ENCODE data around the gene OR8B4. TPM values are rescaled to one million over a fixed set of nuclear protein-coding genes. Genes with fewer than 3 reads are reported as not detected.

OR8B4 gene
- total RNA-seq, 4 donors from 2014 or later = not detected

DNA sequence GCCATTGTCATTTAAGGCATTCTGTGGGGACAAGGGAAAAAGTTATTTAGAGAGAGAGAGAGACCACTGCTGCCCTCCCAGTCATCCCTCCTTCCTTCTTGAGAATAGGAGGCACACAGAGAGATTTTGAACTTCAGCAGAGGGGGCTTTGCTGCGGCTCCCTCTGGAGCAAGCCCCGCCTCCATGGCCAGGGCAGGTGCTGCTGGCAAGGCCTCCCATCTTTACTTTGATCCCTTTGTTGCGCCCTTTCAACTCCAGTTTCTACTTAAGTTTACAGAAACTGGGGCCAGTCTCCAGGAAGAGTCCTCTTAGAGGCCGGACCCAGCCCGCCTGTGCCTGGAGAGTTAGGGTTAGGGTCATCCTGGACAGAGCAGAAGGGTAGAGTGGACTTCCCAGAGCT, 16.4 kb upstream of the OR8B4 start:
- Histone ChIP-seq H3K36me3 (no peaks in the 10 kb centered on the region), H3K4me3 (replicated peaks in 1 of 3) (no peak overlapping the region), H3K9me3 (no peaks in the 10 kb centered on the region), H3K27me3 (no peaks in the 10 kb centered on the region), H3K4me1 (no peaks in the 10 kb centered on the region), H3K27ac (no peak overlapping the region)
- intact Hi-C loops (cut with DNase I) = no loop called here
- 86 to 89% methylated on average over 5 of the region's 5 CpGs for WGBS, 2 donors
- no peak for TF ChIP-seq POLR2A (IDR thresholded peaks at IDR 0.05)
- TF ChIP-seq, protein P1, sequence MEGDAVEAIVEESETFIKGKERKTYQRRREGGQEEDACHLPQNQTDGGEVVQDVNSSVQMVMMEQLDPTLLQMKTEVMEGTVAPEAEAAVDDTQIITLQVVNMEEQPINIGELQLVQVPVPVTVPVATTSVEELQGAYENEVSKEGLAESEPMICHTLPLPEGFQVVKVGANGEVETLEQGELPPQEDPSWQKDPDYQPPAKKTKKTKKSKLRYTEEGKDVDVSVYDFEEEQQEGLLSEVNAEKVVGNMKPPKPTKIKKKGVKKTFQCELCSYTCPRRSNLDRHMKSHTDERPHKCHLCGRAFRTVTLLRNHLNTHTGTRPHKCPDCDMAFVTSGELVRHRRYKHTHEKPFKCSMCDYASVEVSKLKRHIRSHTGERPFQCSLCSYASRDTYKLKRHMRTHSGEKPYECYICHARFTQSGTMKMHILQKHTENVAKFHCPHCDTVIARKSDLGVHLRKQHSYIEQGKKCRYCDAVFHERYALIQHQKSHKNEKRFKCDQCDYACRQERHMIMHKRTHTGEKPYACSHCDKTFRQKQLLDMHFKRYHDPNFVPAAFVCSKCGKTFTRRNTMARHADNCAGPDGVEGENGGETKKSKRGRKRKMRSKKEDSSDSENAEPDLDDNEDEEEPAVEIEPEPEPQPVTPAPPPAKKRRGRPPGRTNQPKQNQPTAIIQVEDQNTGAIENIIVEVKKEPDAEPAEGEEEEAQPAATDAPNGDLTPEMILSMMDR (IDR thresholded peaks at IDR 0.05) = no peak
- no peak for DNase-seq

DNA sequence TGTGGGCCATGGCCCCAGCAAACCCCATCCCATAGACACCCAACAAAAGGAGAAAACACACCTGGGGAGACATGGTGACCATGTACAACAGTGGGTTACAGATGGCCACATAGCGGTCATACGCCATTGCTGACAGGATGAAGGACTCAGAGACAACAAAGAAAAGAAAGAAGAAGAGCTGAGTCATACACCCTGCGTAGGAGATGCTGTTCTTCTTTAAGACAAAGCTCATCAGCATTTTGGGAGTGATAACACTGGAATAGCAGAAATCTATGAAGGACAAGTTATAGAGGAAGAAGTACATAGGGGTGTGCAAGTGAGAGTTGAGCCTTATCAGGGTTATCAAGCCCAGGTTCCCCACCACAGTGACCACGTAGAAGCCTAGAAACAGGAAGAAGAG, 15.9 kb upstream of the OR8B4 start:
- H3K9me3 ChIP-seq = no peaks in the 10 kb centered on the region
- H3K4me3 ChIP-seq (replicated peaks in 1 of 3) = no peak overlapping the region
- intact Hi-C loops (cut with DNase I) = no loop called here
- H3K27me3 ChIP-seq = no peaks in the 10 kb centered on the region
- TF ChIP-seq, protein P1 (IDR thresholded peaks at IDR 0.05) = no peak
- TF ChIP-seq POLR2A (IDR thresholded peaks at IDR 0.05) = no peak
- no peak overlapping the region for H3K27ac ChIP-seq
- no peaks in the 10 kb centered on the region for H3K36me3 ChIP-seq
- no peaks in the 10 kb centered on the region for H3K4me1 ChIP-seq
- DNase-seq = no peak
- 92% methylated on average over 4 of the region's 4 CpGs for WGBS, 2 donors

DNA sequence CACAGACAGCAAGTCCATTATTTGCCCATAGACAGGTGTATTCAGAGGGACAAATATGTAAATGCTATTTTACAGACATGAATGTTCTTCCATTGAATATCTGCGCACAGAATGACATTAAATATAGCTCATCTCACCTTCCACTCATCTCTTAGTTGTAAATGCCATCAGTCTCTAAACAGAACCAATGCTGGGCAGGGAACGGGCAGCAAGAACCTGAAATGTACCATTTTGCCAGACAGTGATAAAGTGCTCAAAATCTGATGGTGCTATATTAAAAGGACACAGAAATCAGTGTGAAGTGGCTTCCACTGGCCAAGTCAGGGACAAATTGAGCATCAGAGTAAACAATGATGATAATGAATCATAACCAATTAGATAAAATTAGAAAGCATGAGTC, 10.0 kb upstream of the OR8B4 start:
- Histone ChIP-seq H3K9me3 (no peaks in the 10 kb centered on the region), H3K4me3 (replicated peaks in 1 of 3) (no peak overlapping the region), H3K36me3 (no peaks in the 10 kb centered on the region), H3K4me1 (no peaks in the 10 kb centered on the region), H3K27ac (no peak overlapping the region), H3K27me3 (no peaks in the 10 kb centered on the region)
- intact Hi-C loops (cut with DNase I) = no loop called here
- WGBS, 2 donors = 86 to 96% methylated on average over 2 of the region's 2 CpGs
- no peak for DNase-seq
- TF ChIP-seq, protein P1 (IDR thresholded peaks at IDR 0.05) = no peak
- no peak for TF ChIP-seq POLR2A (IDR thresholded peaks at IDR 0.05)

DNA sequence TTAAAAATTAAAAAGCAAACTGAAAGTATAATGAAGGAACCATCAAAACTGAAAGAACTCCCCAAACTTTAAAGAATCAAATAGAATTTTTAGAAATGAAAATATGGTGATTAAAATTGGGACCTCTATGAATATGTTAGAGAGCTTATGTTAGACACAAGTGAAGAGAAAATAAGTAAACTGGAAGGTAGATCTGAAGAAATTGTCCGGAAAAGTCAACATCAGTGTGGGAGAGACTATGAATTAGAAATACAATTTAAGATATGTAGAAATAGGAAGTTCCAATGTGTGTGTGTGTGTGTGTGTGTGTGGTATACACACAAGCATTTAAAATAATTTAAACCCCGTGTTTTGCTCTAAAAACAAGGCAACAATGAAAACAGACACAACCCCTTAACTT, 4.9 kb upstream of the OR8B4 start:
- H3K9me3 ChIP-seq = no peaks in the 10 kb centered on the region
- H3K4me1 ChIP-seq = no peaks in the 10 kb centered on the region
- H3K4me3 ChIP-seq (replicated peaks in 1 of 3) = no peak overlapping the region
- no peak overlapping the region for H3K27ac ChIP-seq
- TF ChIP-seq, protein P1 (IDR thresholded peaks at IDR 0.05) = no peak
- no peak for TF ChIP-seq POLR2A (IDR thresholded peaks at IDR 0.05)
- intact Hi-C loops (cut with DNase I) = no loop called here
- H3K36me3 ChIP-seq = no peaks in the 10 kb centered on the region
- WGBS, 2 donors = 82 to 88% methylated on average over 2 of the region's 2 CpGs
- no peak for DNase-seq
- no peaks in the 10 kb centered on the region for H3K27me3 ChIP-seq

DNA sequence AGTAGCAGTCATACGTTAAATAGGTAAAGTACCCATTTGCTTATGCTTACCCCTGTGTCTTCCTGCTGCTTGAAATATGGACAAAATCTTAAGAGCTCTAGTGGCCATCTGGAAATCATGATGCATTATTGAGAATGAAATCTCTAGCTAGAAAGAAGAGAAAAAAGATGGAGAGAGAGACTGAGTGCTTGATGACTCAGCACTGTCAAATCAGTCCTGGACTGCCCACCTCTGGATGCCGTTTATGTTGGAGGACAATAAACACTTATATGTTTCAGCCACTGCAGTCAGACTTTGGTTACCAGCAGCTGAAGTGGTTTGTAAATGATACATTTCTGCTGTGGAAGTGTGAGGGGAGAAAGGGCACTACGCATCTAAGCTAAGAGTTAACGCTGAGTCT, 3.6 kb downstream of the OR8B4 start:
- Histone ChIP-seq H3K27ac (no peak overlapping the region), H3K4me3 (replicated peaks in 1 of 3) (no peak overlapping the region), H3K36me3 (no peaks in the 10 kb centered on the region), H3K27me3 (no peaks in the 10 kb centered on the region), H3K9me3 (no peaks in the 10 kb centered on the region), H3K4me1 (no peaks in the 10 kb centered on the region)
- WGBS, 2 donors = 74 to 81% methylated on average over 4 of the region's 4 CpGs
- TF ChIP-seq, protein P1 (IDR thresholded peaks at IDR 0.05) = no peak
- TF ChIP-seq POLR2A (IDR thresholded peaks at IDR 0.05) = no peak
- DNase-seq = no peak
- intact Hi-C loops (cut with DNase I) = no loop called here

Data from thyroid gland (tissue), 4 donors.